GM12891 (cell line): ENCODE results near the gene EPB41L5.

Experiments used
- POLR2A ChIP-seq: IDR thresholded peaks from 2 replicates; pipeline ENCODE4 v1.6.1; 2011; ENCODE audit warnings: low read depth, low read length, control low read depth
- POLR2AphosphoS5 ChIP-seq: IDR thresholded peaks from 2 replicates; pipeline ENCODE4 v1.6.1; 2011; ENCODE audit warnings: low read depth, low read length, control low read depth
- SPI1 ChIP-seq: IDR thresholded peaks from 2 replicates; pipeline ENCODE4 v1.6.1; 2011; ENCODE audit warnings: low read depth, low read length, control low read depth
- TAF1 ChIP-seq: IDR thresholded peaks from 2 replicates; pipeline ENCODE4 v1.6.1; 2011; ENCODE audit warnings: low read depth, low read length, control low read depth

DNA sequence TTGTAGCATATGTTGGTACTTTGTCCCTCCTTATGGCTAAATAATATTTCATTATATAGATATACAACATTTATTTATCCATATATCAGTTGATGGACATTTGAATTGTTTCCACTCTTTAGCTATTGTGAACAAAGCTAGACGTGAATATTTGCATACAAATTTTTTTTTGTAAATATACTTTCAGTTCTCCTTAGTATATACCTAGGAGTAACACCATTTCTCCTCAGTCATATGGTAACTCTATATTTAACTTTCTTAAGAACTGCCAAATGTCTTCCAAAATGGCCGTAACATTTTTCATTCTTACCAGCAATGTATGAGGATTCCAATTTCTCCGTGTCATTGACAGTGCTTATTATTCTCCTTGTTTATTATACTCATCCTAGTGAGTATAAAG, 135.8 kb downstream of the EPB41L5 start:
- TF ChIP-seq POLR2AphosphoS5 (no peak), POLR2A (no peak), SPI1 (no peak), TAF1 (no peak)
